HFFc6 (cell line): ENCODE measurements around the gene MTRF1L. TPM values are rescaled to one million over a fixed set of nuclear protein-coding genes. Genes with fewer than 3 reads are reported as not detected.
A peak's percentile ranks its signal among the peaks of the same experiment; 100 is the strongest.

Experiments used
- DNase-seq: peaks from one replicate; pipeline ENCODE4 v3.0.0-alpha.2; 2018
- H3K27ac Mint-ChIP-seq: 2 replicates; pipeline ENCODE4 v1.8.0; 2020; ENCODE audit warnings: mild to moderate bottlenecking, mixed read lengths
- H3K27me3 Mint-ChIP-seq: 2 replicates; pipeline ENCODE4 v1.8.0; 2021; ENCODE audit warnings: mild to moderate bottlenecking, moderate library complexity, mixed read lengths; ENCODE audit not compliant: insufficient read depth
- H3K36me3 Mint-ChIP-seq: 2 replicates; pipeline ENCODE4 v1.8.0; 2021; ENCODE audit warnings: low read depth, mixed read lengths
- H3K4me1 Mint-ChIP-seq: 2 replicates; pipeline ENCODE4 v1.8.0; 2020; ENCODE audit warnings: low read depth, mixed read lengths
- H3K4me3 Mint-ChIP-seq: 2 replicates; pipeline ENCODE4 v1.8.0; 2020; ENCODE audit warnings: mild to moderate bottlenecking, moderate library complexity, mixed read lengths
- H3K9me3 Mint-ChIP-seq: 2 replicates; pipeline ENCODE4 v1.8.0; 2020; ENCODE audit warnings: mild to moderate bottlenecking, mixed read lengths
- CTCF ChIP-seq: fragments of 200-600 bp; sonication (generic); IDR thresholded peaks from 2 replicates; pipeline ENCODE4 v1.5.0; 2021; ENCODE audit warnings: antibody characterized with exemption, mild to moderate bottlenecking
- total RNA-seq, 6 experiments: library from RNA; stranded (reverse); fragmentation: NEBNext Ultra II Directional; extraction: Animal tissue kit (Norgen Biotek cat#: 25700); gene quantifications; 2 replicates in 1 of 6; 3 replicates in 5 of 6; pipeline ENCODE4 v1.2.3, GENCODE V29; 2021

The MTRF1L gene
- total RNA-seq, 6 experiments from 2014 or later: 25.1 to 33.4 (median 28.0) TPM

- Mint-ChIP-seq H3K27ac (no peak overlapping the region), H3K4me3 (no peak overlapping the region), H3K27me3 (peaks cover 1% of the 10 kb centered on the region), H3K36me3 (no peaks in the 10 kb centered on the region), H3K9me3 (no peaks in the 10 kb centered on the region), H3K4me1 (no peaks in the 10 kb centered on the region)
- TF ChIP-seq CTCF: no peak
- DNase-seq: no peak
Observed at GRCh38 chr6:153044295-153044694, 41.8 kb upstream of the MTRF1L start.

GRCh38 chr6:153043719-153044118 lies 41.2 kb upstream of the MTRF1L start:
- no peak for DNase-seq
- no peaks in the 10 kb centered on the region for H3K9me3 Mint-ChIP-seq
- peaks cover 2% of the 10 kb centered on the region for H3K4me1 Mint-ChIP-seq
- H3K36me3 Mint-ChIP-seq: no peaks in the 10 kb centered on the region
- H3K27me3 Mint-ChIP-seq: peaks cover 1% of the 10 kb centered on the region
- no peak overlapping the region for H3K27ac Mint-ChIP-seq
- H3K4me3 Mint-ChIP-seq: no peak overlapping the region
- no peak for TF ChIP-seq CTCF

- H3K4me3 Mint-ChIP-seq: no peak overlapping the region
- H3K36me3 Mint-ChIP-seq: no peaks in the 10 kb centered on the region
- H3K9me3 Mint-ChIP-seq: no peaks in the 10 kb centered on the region
- H3K4me1 Mint-ChIP-seq: peaks cover 11% of the 10 kb centered on the region
- H3K27ac Mint-ChIP-seq: no peak overlapping the region
- DNase-seq: peak; percentile 46
- H3K27me3 Mint-ChIP-seq: no peaks in the 10 kb centered on the region; the same call in 1 of the 2 replicates
- no peak for TF ChIP-seq CTCF
Observed at GRCh38 chr6:153038378-153039057, 36.0 kb upstream of the MTRF1L start.

GRCh38 chr6:153034139-153034538 lies 31.6 kb upstream of the MTRF1L start:
- peaks cover 22% of the 10 kb centered on the region for H3K4me1 Mint-ChIP-seq
- no peaks in the 10 kb centered on the region for H3K36me3 Mint-ChIP-seq
- no peaks in the 10 kb centered on the region; the same call in 1 of the 2 replicates for H3K27me3 Mint-ChIP-seq
- no peak for TF ChIP-seq CTCF
- no peak overlapping the region for H3K27ac Mint-ChIP-seq
- H3K9me3 Mint-ChIP-seq: no peaks in the 10 kb centered on the region
- DNase-seq: no peak
- no peak overlapping the region for H3K4me3 Mint-ChIP-seq

- no peak overlapping the region for H3K4me3 Mint-ChIP-seq
- no peaks in the 10 kb centered on the region for H3K36me3 Mint-ChIP-seq
- no peaks in the 10 kb centered on the region; the same call in 1 of the 2 replicates for H3K27me3 Mint-ChIP-seq
- H3K9me3 Mint-ChIP-seq: no peaks in the 10 kb centered on the region
- peak; percentile 84 for TF ChIP-seq CTCF
- peaks cover 19% of the 10 kb centered on the region for H3K4me1 Mint-ChIP-seq
- no peak overlapping the region for H3K27ac Mint-ChIP-seq
- DNase-seq: peak; percentile 56
Observed at GRCh38 chr6:153032255-153032882, 29.9 kb upstream of the MTRF1L start.
